IMR-90 (cell line): Measurements from ENCODE around the gene SUGP2. TPM values are rescaled to one million over a fixed set of nuclear protein-coding genes. Genes with fewer than 3 reads are reported as not detected.

Source experiments
- ATAC-seq: fragments of 200-7000 bp; cut with Tn5 transposase; 2 replicates; pipeline ENCODE4 v1.9.1; 2020; ENCODE audit warnings: low read depth, mild to moderate bottlenecking, moderate library complexity
- BruUV-seq: library from RNA; stranded (reverse); fragments of 400-500 nt; replicated peaks from 2 replicates; lab custom pipeline; 2021; lab: Mats Ljungman, UMichigan
- CTCF ChIA-PET: fragments of 300-600 bp; formaldehyde crosslinking; extraction: SDS; loops from one replicate; lab custom pipeline; 2021; ENCODE audit warnings: antibody characterized with exemption; lab: Yijun Ruan, JAX
- POLR2A ChIA-PET: fragments of 300-600 bp; sonication (Branson Sonifier 250); formaldehyde crosslinking; loops from one replicate; lab custom pipeline; 2022; ENCODE audit warnings: antibody characterized with exemption; ENCODE audit not compliant: unreplicated experiment; lab: Charles Lee
- DNase-seq: peaks from one replicate; pipeline ENCODE4 v3.0.0; 2013
- H2AFZ ChIP-seq: replicated peaks from 2 replicates; pipeline ENCODE3; 2013; ENCODE audit warnings: low read length, mild to moderate bottlenecking; ENCODE audit not compliant: poor library complexity
- H2AK5ac ChIP-seq: 2 replicates; pipeline ENCODE4 v1.6.1; 2013; ENCODE audit warnings: low read depth, low read length, inconsistent platforms
- H2AK9ac ChIP-seq: replicated peaks from 2 replicates; pipeline ENCODE3; 2013; ENCODE audit warnings: mild to moderate bottlenecking, low read depth, low read length, moderate library complexity; ENCODE audit not compliant: poor library complexity
- H2BK120ac ChIP-seq: 2 replicates; pipeline ENCODE4 v1.6.1; 2013; ENCODE audit warnings: low read depth, low read length, inconsistent platforms
- H2BK15ac ChIP-seq: 3 replicates; pipeline ENCODE4 v1.6.1; 2013; ENCODE audit warnings: low read depth, low read length, inconsistent platforms
- H2BK20ac ChIP-seq: 2 replicates; pipeline ENCODE4 v1.6.1; 2013; ENCODE audit warnings: low read depth, mild to moderate bottlenecking, inconsistent platforms, low read length, moderate library complexity
- H2BK5ac ChIP-seq: 2 replicates; pipeline ENCODE4 v1.6.1; 2013; ENCODE audit warnings: mild to moderate bottlenecking, low read depth, low read length, inconsistent platforms; ENCODE audit not compliant: poor library complexity, severe bottlenecking
- H3K14ac ChIP-seq: replicated peaks from 2 replicates; pipeline ENCODE4 v1.6.1; 2013; ENCODE audit warnings: low read depth, low read length, inconsistent platforms
- H3K18ac ChIP-seq: 2 replicates; pipeline ENCODE4 v1.6.1; 2013; ENCODE audit warnings: low read depth, low read length, control low read depth
- H3K23ac ChIP-seq: 2 replicates; pipeline ENCODE4 v1.6.1; 2013; ENCODE audit warnings: low read depth, low read length, inconsistent platforms
- H3K27ac ChIP-seq: 2 replicates; pipeline ENCODE4 v1.5.1; 2013; ENCODE audit warnings: mild to moderate bottlenecking, control low read depth, low read length; ENCODE audit not compliant: insufficient read depth
- H3K27me3 ChIP-seq: 2 replicates; pipeline ENCODE4 v1.6.1; 2013; ENCODE audit warnings: low read length; ENCODE audit not compliant: control insufficient read depth, insufficient read depth
- H3K36me3 ChIP-seq: 2 replicates; pipeline ENCODE4 v1.6.1; 2013; ENCODE audit warnings: low read length, mixed read lengths; ENCODE audit not compliant: control insufficient read depth, insufficient read depth
- H3K4ac ChIP-seq: 2 replicates; pipeline ENCODE4 v1.6.1; 2013; ENCODE audit warnings: low read depth, low read length, inconsistent platforms
- H3K4me1 ChIP-seq: 2 replicates; pipeline ENCODE4 v1.6.1; 2013; ENCODE audit warnings: low read length, mixed read lengths; ENCODE audit not compliant: control insufficient read depth, insufficient read depth
- H3K4me2 ChIP-seq: 2 replicates; pipeline ENCODE4 v1.6.1; 2013; ENCODE audit warnings: low read depth, mild to moderate bottlenecking, control low read depth, low read length, moderate library complexity
- H3K4me3 ChIP-seq: 2 replicates; pipeline ENCODE4 v1.5.1; 2013; ENCODE audit warnings: low read depth, mild to moderate bottlenecking, control low read depth, low read length, moderate library complexity; ENCODE audit not compliant: insufficient read depth
- H3K56ac ChIP-seq: 2 replicates; pipeline ENCODE4 v1.6.1; 2013; ENCODE audit warnings: low read length, inconsistent platforms; ENCODE audit not compliant: insufficient read depth; ENCODE audit errors: extremely low read depth
- H3K79me1 ChIP-seq, 2 experiments: 2 replicates each; pipeline ENCODE4 v1.6.1; 2013; ENCODE audit warnings: low read length in 2 of 2, inconsistent platforms in 1 of 2, low read depth in 1 of 2
- H3K9ac ChIP-seq: 2 replicates; pipeline ENCODE4 v1.6.1; 2013; ENCODE audit warnings: low read depth, low read length, control low read depth
- H3K9me1 ChIP-seq: 2 replicates; pipeline ENCODE4 v1.6.1; 2013; ENCODE audit warnings: low read length, inconsistent platforms; ENCODE audit not compliant: insufficient read depth
- H3K9me3 ChIP-seq: 2 replicates; pipeline ENCODE4 v1.6.1; 2013; ENCODE audit warnings: low read length; ENCODE audit not compliant: control insufficient read depth, insufficient read depth
- H4K20me1 ChIP-seq: 2 replicates; pipeline ENCODE4 v1.6.1; 2013; ENCODE audit warnings: low read length, inconsistent platforms; ENCODE audit not compliant: insufficient read depth
- H4K5ac ChIP-seq: 2 replicates; pipeline ENCODE4 v1.6.1; 2013; ENCODE audit warnings: mild to moderate bottlenecking, low read depth, low read length, control low read depth
- H4K8ac ChIP-seq, 2 experiments: 2 replicates each; pipeline ENCODE4 v1.6.1; 2013; ENCODE audit warnings: low read depth in 2 of 2, low read length in 2 of 2, control low read depth in 1 of 2, inconsistent platforms in 1 of 2
- H4K91ac ChIP-seq: 2 replicates; pipeline ENCODE4 v1.6.1; 2013; ENCODE audit warnings: low read depth, low read length, inconsistent platforms; ENCODE audit not compliant: insufficient read depth
- BHLHE40 ChIP-seq: fragments of 150-350 bp; IDR thresholded peaks from 2 replicates; pipeline ENCODE4 v1.6.1; 2016; ENCODE audit warnings: mild to moderate bottlenecking, low read depth, low read length
- CEBPB ChIP-seq: IDR thresholded peaks from 2 replicates; pipeline ENCODE4 v1.6.1; 2012; ENCODE audit warnings: low read depth, low read length, improper control_type of control experiment
- CHD1 ChIP-seq: IDR thresholded peaks from 2 replicates; pipeline ENCODE4 v1.6.1; 2012; ENCODE audit warnings: low read depth, low read length, improper control_type of control experiment
- CTCF ChIP-seq: conservative IDR thresholded peaks from 2 replicates; pipeline ENCODE4 v1.5.1; 2012; ENCODE audit warnings: mild to moderate bottlenecking, low read depth, low read length, improper control_type of control experiment
- ELK1 ChIP-seq: fragments of 150-350 bp; IDR thresholded peaks from 2 replicates; pipeline ENCODE4 v1.6.1; 2016; ENCODE audit warnings: low read depth, mild to moderate bottlenecking, low read length, moderate library complexity, borderline replicate concordance
- FOS ChIP-seq: fragments of 150-350 bp; IDR thresholded peaks from 2 replicates; pipeline ENCODE4 v1.6.1; 2016; ENCODE audit warnings: low read depth, low read length
- MAFK ChIP-seq: IDR thresholded peaks from 2 replicates; pipeline ENCODE4 v1.6.1; 2012; ENCODE audit warnings: low read depth, low read length, improper control_type of control experiment
- MAZ ChIP-seq: IDR thresholded peaks from 2 replicates; pipeline ENCODE4 v1.6.1; 2012; ENCODE audit warnings: low read depth, mild to moderate bottlenecking, low read length, improper control_type of control experiment, moderate library complexity, borderline replicate concordance
- NFE2L2 ChIP-seq: fragments of 150-350 bp; IDR thresholded peaks from 2 replicates; pipeline ENCODE4 v1.6.1; 2016; ENCODE audit warnings: low read depth, mild to moderate bottlenecking, low read length
- POLR2A ChIP-seq: IDR thresholded peaks from 2 replicates; pipeline ENCODE4 v1.6.1; 2012; ENCODE audit warnings: mild to moderate bottlenecking, low read depth, low read length
- RAD21 ChIP-seq: IDR thresholded peaks from 2 replicates; pipeline ENCODE4 v1.6.1; 2012; ENCODE audit warnings: low read length, improper control_type of control experiment
- RCOR1 ChIP-seq: IDR thresholded peaks from 2 replicates; pipeline ENCODE4 v1.6.1; 2012; ENCODE audit warnings: mild to moderate bottlenecking, low read length, improper control_type of control experiment; ENCODE audit not compliant: insufficient replicate concordance
- RFX5 ChIP-seq: IDR thresholded peaks from 2 replicates; pipeline ENCODE4 v1.8.0; 2012; ENCODE audit warnings: low read depth, mild to moderate bottlenecking, low read length, moderate library complexity
- SMC3 ChIP-seq: fragments of 150-350 bp; IDR thresholded peaks from 2 replicates; pipeline ENCODE4 v1.6.1; 2016; ENCODE audit warnings: low read depth, mild to moderate bottlenecking, antibody characterized with exemption, low read length, moderate library complexity
- USF2 ChIP-seq: fragments of 150-350 bp; IDR thresholded peaks from 2 replicates; pipeline ENCODE4 v1.6.1; 2017; ENCODE audit warnings: mild to moderate bottlenecking, antibody characterized with exemption, low read length, low read depth
- WGBS, 2 experiments: methylation state at CpG; one replicate each; pipeline versions ENCODE4 v1.1.5 to v1.1.7; 2013; ENCODE audit warnings: missing lambda C conversion rate in 2 of 2; ENCODE audit not compliant: insufficient read length in 1 of 2; ENCODE audit errors: extremely low coverage in 2 of 2; 5-methylcytosine and 5-hydroxymethylcytosine counted together
- dilution Hi-C: fragments of 300-500 bp; cut with HindIII; formaldehyde crosslinking; loops from one replicate; pipeline ENCODE4 v1.14.3; 2018; ENCODE audit warnings: low sequenced_read_pairs; ENCODE audit not compliant: unreplicated experiment
- in situ Hi-C: fragments of 300-500 bp; cut with MboI; formaldehyde crosslinking; loops from 3 replicates; pipeline ENCODE4 v1.14.3; 2019; ENCODE audit warnings: low sequenced_read_pairs, inconsistent platforms, mixed read lengths
- intact Hi-C: fragments of 100-400 bp; cut with micrococcal nuclease; formaldehyde crosslinking; loops from 2 replicates; pipeline ENCODE4 v1.10.0; 2022
- polyA plus RNA-seq, 3 experiments: library from polyadenylated mRNA; depleted of rRNA; stranded (reverse); fragments of >200 nt; gene quantifications; 2 replicates each; pipeline ENCODE4 v1.2.3, GENCODE V29; 2012; ENCODE audit warnings: low replicate concordance in 1 of 3
- total RNA-seq: library from RNA; depleted of rRNA; stranded (reverse); fragments of >200 nt; gene quantifications from 2 replicates; pipeline ENCODE4 v1.2.3, GENCODE V29; 2012

SUGP2 gene
- total and polyA plus RNA-seq, 2 of the 4 experiments (the other 2 are of a cell fraction) = 25.8 to 69.2 TPM

- Histone ChIP-seq H3K56ac (no peak overlapping the region), H4K91ac (no peak overlapping the region), H4K20me1 (no peaks in the 10 kb centered on the region), H2AK9ac (no peak overlapping the region), H3K4ac (no peak overlapping the region), H3K27me3 (no peaks in the 10 kb centered on the region), H3K79me1 (peaks cover 0 to 4% of the 10 kb centered on the region in 2 experiments; a peak in 1 of 4 replicates), H3K4me1 (no peaks in the 10 kb centered on the region), H3K23ac (no peak overlapping the region), H3K4me3 (no peak overlapping the region), H4K5ac (no peak overlapping the region), H3K18ac (no peak overlapping the region), H3K9ac (no peak overlapping the region), H2BK20ac (no peak overlapping the region), H2BK5ac (no peak overlapping the region), H2BK120ac (no peak overlapping the region), H3K14ac (no peak overlapping the region), H3K36me3 (peaks cover 6% of the 10 kb centered on the region; the same call in 1 of the 2 replicates), H2BK15ac (no peak overlapping the region), H2AK5ac (no peak overlapping the region), H3K9me3 (no peaks in the 10 kb centered on the region), H3K9me1 (no peaks in the 10 kb centered on the region), H3K27ac (no peak overlapping the region), H3K4me2 (no peak overlapping the region), H4K8ac (no peak overlapping the region), H2AFZ (no peak overlapping the region)
- CTCF ChIA-PET = no interaction called here
- in situ Hi-C loops (no loop called here), intact Hi-C loops (no loop called here), dilution Hi-C loops (no loop called here)
- WGBS, 2 experiments = 69% methylated on average over 8 of the region's 15 CpGs; no CpG with 5 or more reads in 1 of the 2 experiments
- no peak for DNase-seq
- POLR2A ChIA-PET = no interaction called here
- ATAC-seq = no peak
- BruUV-seq = no TSS peak
- no peak for TF ChIP-seq RFX5
- TF ChIP-seq CHD1 = no peak
- TF ChIP-seq MAFK = no peak
- TF ChIP-seq ELK1 = no peak
- no peak for TF ChIP-seq FOS
- TF ChIP-seq CEBPB = no peak
- TF ChIP-seq POLR2A = no peak
- no peak for TF ChIP-seq RCOR1
- TF ChIP-seq BHLHE40 = no peak
- no peak for TF ChIP-seq MAZ
- no peak for TF ChIP-seq RAD21
- no peak for TF ChIP-seq NFE2L2
- no peak for TF ChIP-seq USF2
- TF ChIP-seq CTCF = no peak
- no peak for TF ChIP-seq SMC3
Observed at GRCh38 chr19:18948075-18948975, 85.0 kb downstream of the SUGP2 start.
